PFSK-1 (cell line): ENCODE data around the gene GSDME.

Experiments used
- FOXP2 ChIP-seq: optimal IDR thresholded peaks from 2 replicates; pipeline ENCODE3; 2011; ENCODE audit warnings: borderline replicate concordance, control low read depth, inconsistent platforms; ENCODE audit not compliant: insufficient read depth; ENCODE audit errors: extremely low read length, extremely low read depth
- POLR2AphosphoS5 ChIP-seq: IDR thresholded peaks from 2 replicates; pipeline ENCODE4 v1.6.1; 2012; ENCODE audit warnings: low read depth, mild to moderate bottlenecking, control low read depth, low read length, moderate library complexity
- REST ChIP-seq, 2 experiments: IDR thresholded peaks; 2 replicates each; pipeline versions ENCODE4 v1.6.1 to v1.8.0; 2011 to 2012; ENCODE audit warnings: low read depth in 2 of 2, low read length in 2 of 2, control low read depth in 1 of 2, inconsistent platforms in 1 of 2, mild to moderate bottlenecking in 1 of 2, moderate library complexity in 1 of 2; ENCODE audit not compliant: insufficient read depth in 1 of 2
- SIN3A ChIP-seq: IDR thresholded peaks from 2 replicates; pipeline ENCODE4 v1.6.1; 2012; ENCODE audit warnings: mild to moderate bottlenecking, low read length, moderate library complexity, borderline replicate concordance; ENCODE audit not compliant: insufficient read depth
- TAF1 ChIP-seq: IDR thresholded peaks from 2 replicates; pipeline ENCODE4 v1.6.1; 2012; ENCODE audit warnings: low read length, control low read depth, borderline replicate concordance; ENCODE audit not compliant: insufficient read depth

- TF ChIP-seq POLR2AphosphoS5 (no peak), TAF1 (no peak), SIN3A (no peak), REST (IDR thresholded peaks at IDR 0.05; ENCODE audit: insufficient read depth in 1 of 2, low read depth in 2 of 2, low read length in 2 of 2) (no peak), FOXP2 (no peak)
Observed at GRCh38 chr7:24698531-24699266, 58.6 kb downstream of the GSDME start.
